Hematopoietic multipotent progenitor cell treated with erythropoietin and hydrocortisone succinate and interleukin-3 and kit ligand, for 4 days (in vitro differentiated cells): ENCODE results near the gene FBN2.
"Not testable (repeated sequence)": the region's sequence is repeated elsewhere in the genome, so short reads cannot be mapped to it uniquely, and the experiment has no call there.

Experiments used
- DNase-seq: peaks from one replicate; pipeline ENCODE4 v3.0.0-alpha.2; 2015

The FBN2 gene

DNA sequence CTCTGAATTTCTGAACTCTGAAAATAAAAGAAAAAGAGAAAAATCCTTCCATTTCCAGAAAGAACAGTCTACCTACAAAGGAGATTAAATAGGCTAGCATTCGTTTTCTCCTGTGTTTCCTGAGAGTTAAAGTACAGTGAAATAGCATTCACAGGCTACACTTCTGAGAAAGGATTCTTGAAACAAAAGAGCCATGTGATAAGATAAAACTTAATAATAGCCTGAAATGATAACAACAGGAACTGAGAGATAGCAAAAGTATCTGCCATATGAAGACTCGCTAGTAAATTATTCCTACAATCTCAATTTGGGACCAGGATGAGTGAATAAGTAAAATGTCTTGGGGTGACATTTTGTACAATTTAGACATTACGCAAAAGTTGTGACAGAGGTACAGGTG lies 62.4 kb downstream of the FBN2 start:
- no peak for DNase-seq

DNA sequence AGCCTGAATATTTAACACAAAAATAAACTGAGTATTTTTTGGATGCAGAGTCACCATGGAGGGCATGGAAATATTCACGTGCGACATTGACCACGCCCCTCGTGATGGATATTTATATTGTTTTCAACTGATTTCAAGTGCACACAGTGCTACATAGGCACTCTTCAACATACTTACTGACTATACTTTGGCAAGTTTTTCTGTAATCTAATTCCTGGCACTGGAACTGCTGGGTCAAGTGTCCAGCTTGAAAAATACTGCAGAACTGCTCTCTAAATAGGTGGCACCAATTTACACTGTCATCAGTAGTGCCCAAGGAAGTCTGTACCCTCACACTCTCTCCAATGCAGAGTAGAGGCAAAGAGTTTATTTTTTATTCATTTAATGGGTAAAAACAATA lies 65.1 kb downstream of the FBN2 start:
- DNase-seq = no peak

DNA sequence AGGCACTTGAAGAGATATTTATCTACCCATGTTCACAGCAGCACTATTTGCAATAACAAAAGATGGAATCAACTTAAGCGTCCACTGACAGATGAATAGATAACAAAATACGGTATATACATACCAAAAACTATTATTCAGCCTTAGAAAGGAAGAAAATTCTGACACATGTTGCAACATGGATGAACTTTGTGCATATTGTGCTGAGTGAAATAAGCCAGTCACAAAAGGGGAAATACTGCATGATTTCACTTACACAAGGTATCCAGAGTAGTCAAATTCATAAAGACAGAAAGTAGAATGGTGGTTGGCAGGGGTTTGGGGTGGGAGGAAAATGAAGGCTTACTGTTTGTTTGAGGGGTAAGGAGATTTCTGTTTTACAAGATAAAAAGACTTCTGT lies 66.0 kb downstream of the FBN2 start:
- DNase-seq = no peak

DNA sequence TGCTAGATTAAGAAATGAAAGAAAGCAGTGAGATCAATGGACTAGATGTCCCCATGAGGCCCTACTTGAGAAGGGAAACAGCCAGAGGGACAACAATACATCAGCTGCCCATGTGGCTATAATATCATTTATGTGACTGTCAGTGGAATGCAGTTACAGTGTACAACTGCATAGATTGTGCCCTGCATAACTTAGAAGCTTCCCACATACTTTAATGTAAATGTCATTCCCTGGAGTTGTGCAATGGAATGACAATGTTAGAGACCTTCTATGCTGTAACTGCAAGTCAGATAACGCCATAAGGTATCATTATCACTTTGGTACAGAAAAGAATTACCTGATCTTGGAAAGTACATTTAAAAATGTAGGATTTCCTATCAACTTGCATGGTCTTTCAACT lies 67.4 kb downstream of the FBN2 start:
- no peak for DNase-seq

DNA sequence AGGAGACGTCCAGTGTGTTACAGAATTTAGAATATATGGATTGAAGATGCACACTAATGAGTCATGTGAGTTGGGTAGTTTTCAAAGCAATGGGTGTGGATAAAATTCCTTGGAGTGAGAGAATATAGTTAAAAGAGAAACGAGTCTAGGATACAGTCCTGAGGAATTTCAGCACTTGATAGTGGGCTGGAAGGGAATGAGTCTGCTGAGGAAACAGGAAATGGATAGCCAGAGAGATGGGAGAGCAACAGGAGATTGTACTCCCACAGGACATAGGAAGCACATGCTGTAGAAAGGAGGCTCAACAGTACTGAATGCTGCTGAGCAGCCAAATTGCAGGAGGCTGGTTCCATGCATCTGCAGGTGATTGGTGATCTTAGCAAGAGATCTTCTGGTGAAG lies 68.1 kb downstream of the FBN2 start:
- no peak for DNase-seq

DNA sequence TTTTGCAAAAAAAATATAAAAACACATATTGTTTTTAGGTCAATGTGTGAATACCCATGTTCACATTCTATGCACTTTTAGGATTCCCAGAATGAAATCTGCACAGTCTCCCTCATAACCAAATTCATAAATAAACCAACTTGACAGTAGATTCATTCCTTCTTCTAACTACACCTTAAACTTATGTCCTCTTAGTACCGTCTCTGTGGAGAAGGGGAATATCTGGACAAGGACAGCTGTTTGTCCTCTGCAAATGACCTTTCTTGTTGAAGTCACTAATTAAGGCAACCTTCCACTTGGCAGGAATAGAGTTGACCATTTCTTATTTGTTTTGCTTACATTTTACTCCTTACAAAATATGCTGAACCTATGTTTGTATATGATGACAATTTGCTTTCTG lies 71.1 kb downstream of the FBN2 start:
- no peak for DNase-seq

DNA sequence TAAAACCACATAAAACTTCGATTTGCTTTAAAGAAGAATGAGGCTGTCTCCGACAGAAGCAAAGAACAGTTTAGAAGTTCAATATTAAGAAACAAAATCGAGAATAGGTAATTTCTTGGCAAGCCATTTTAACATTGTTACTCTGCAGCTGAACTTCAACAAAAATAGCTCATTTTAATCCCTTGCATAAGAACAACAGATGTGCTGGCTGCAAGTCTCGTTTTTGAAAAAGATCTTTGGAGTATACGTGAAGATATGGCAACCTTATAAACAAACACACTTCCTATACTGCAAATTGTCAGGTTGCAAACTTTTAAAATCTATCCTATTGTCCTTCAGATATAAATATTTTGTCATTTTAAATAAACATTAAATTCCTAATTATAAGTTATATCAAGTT lies 71.5 kb downstream of the FBN2 start:
- DNase-seq = no peak

DNA sequence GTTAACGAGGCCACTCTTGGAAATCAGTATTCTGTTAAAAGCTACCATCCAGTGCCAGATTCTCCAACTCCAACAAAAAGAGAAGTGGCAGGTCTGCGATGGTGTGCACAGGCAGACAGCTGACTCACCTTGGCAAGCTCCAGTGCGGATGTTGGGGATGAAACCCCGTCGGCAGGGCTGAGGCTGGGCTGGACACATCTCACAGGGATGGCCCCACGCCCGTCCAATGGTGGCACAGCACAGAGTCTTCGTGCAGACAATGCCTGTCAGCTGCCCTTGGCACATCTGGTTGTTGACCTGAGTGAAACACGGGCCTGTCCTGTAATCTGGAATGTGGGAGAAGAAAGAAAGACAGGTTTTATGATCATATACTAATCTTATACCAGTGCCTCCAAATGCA lies 73.4 kb downstream of the FBN2 start:
- no peak for DNase-seq

DNA sequence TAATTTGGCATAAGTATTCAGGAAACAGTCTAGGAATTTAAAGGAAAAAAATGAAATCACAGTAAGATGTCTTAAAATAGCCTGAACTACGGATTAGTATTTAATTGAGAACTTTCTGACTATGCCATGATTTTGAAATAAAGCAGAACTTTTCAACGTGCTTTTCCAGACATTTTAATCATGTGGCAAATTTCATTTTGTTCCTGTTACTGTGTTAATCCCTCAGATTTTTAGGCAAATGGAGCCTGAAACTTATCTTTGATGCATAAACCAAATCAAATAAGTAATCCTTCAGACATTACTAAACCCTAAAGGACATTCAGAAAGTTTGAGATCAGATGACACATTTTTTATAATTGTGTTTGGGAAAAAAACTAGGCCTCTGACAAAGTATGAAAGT lies 75.7 kb downstream of the FBN2 start:
- no peak for DNase-seq

DNA sequence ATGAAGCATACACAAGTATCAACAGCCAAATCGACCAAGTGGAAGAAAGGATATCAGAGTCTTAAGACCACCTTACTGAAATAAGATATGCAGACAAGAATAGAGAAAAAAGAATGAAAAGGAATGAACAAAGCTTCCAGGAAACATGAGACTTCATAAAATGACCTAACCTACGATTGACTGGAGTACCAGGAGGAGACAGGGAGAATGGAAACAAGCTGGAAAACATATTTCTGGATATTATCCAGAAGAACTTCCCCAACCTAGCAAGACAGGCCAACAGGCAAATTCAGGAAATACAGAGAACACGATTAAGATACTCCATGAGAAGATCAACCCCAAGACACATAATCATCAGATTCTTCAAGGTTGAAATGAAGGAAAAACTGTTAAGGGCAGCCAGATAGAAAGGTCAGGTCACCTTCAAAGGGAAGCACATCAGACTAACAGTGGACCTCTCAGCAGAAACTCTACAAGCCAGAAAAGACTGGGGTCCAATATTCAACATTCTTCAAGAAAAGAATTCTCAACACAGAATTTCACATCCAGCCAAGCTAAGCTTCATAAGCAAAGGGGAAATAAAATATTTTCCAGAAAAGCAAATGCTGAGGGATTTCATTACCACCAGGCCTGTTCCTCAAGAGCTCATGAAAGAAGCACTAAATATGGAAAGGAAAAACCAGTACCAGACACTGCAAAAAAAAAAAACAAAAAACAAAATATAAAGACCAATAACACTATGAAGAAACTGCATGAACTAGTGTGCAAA lies 80.7 kb downstream of the FBN2 start:
- not testable (repeated sequence) for DNase-seq

DNA sequence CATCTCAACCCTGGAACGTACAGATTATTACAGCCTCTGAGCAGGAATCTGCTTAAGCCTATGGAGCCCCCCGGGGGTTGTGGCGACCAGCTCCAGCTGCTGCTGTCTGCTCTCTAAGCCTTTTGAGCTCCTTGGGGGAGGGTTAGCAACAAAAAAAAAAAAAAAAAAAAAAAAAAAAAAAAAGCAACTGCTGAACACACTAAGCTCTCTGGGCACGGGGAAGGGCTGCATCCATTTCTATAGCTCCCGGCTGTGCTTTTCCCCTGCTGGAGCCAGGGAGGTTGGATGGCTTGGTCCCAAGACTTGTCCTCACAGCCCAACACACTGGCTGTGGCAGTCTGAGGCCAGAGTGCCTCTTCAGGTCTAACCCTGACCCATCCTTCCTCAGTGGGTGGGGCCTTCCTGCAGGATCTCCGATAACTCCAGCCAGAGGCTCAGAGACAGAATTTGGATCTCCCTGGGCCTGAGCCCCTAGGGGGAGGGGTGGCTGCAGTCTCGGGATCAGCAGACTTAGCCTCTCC lies 82.1 kb downstream of the FBN2 start:
- DNase-seq = no peak

DNA sequence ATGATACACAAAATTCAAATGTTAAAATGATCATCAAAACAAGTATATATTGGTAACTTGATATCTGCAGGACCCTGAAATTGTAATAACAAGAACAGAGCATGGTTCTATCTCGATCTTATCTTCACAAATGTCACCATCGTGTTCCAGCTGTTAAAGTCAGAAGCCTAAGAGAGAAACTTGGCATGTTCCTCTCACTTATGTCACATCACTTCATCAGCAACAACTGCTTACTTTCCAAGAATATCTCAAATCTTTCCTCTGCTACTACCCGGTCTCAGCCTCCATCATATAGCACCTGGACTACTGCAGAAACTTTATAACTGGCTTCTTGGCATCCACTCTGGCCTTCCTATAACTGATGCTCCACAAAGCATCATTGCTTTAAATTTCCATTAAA lies 84.9 kb downstream of the FBN2 start:
- DNase-seq = no peak

DNA sequence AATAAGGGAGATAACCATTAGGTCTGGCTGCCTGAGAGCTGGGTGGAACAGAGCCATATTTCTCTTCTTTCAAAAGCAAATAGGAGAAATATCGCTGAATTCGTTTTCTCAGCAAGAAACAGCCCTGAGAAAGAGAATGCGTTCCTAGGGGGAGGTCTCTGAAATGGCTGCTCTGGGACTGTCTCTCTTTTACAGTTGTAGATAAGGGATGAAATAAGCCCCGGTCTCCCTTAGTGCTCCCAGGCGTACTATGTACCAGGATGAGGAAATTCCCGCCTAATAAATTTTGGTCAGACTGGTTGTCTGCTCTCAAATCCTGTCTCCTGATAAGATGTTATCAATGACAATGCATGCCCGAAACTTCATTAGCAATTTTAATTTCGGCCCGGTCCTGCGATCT lies 90.8 kb downstream of the FBN2 start:
- not testable (repeated sequence) for DNase-seq

DNA sequence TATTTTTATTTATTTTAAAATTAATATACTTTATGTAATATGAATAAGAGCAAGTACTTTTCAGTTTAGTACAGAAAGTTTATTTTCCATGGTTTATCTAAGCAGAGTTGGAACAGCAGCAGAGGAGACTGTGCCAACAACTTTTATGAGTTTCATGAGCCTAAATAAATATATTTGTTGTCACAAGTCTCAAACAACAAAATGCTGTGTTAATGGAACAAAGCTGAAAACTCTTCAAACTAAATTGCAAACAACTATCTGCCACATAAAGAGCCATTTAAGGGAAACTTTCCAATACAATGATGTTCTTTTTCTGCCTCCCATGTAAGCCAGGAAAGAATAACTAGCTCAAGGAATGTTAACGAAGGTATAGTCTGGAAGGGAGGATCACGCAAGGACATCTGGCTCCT lies 96.1 kb downstream of the FBN2 start:
- DNase-seq = no peak

DNA sequence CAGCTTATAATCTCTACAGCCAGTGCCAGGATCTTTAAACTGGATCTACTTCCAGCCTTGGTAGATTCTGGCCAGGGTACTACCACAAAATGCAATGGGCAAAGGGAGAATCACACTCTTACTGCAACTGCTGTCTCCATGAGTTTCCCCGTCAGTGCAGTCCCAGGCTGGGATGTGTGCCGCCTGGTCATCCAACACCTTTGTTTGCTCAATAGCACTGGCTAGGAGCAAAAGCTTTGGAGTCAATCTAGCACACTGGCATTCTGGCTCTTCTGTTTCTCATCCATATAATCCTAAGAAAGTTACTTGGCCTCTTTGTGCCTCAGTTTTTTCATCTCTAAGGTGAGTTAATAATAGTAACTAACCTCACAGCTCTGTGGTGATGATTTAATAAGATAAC lies 96.9 kb downstream of the FBN2 start:
- no peak for DNase-seq

DNA sequence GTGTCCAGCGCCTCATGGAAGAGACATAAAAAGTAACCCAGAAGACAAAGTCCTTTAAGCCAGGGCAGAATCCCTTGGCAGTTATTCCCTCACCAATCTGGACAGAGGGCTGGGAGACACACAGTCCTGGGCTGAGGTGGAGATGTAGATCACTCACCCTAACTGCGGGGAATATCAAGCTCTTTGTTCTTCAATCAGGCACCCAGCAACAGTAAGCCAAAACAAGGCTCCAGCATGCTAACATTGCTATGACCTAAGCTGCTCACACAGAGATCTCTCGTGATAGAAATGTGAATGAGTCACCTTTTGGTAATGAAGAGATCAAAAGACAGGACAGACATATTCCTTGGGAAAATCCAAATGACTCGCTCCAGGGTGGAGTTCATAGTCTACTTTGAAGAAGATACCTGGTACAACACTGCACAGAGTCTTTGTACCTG lies 101.3 kb downstream of the FBN2 start:
- no peak for DNase-seq

DNA sequence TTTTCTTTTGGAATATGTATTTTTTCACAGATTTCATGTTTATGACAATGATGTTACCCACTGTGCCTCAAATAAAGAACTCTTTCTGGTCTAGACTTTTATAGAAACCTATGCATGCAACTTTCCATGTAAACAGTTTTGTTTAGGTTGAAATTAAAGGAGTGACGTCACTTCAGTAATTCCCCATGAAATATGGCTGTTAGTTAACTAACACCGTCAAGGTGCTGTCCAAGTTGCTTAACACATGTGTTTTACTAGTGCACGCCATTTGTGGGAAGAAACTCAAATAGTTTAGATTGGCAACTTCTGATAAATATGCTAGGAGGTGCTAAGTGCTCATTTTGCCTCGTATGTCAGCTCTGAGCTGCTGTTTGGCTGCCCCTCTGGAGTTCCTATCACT lies 102.2 kb downstream of the FBN2 start:
- DNase-seq = no peak

DNA sequence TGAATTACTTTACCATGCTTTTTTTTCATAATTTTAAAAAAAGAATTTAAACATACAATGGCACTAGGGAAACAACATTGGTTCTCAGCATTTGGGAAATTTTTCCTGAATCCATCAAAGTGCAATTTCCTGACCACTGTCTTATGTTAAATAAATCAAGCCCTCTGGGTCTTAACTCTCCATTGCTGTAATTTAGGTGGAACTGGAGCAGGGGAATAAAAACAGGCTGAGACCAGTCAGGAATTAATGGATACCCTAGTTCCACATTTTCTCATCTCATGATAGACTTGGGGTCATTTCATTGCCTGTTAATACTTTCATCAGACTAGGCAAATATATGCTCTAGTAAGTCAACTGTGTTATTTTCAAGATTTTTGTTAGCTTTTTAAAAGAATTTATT lies 103.1 kb downstream of the FBN2 start:
- DNase-seq = no peak

DNA sequence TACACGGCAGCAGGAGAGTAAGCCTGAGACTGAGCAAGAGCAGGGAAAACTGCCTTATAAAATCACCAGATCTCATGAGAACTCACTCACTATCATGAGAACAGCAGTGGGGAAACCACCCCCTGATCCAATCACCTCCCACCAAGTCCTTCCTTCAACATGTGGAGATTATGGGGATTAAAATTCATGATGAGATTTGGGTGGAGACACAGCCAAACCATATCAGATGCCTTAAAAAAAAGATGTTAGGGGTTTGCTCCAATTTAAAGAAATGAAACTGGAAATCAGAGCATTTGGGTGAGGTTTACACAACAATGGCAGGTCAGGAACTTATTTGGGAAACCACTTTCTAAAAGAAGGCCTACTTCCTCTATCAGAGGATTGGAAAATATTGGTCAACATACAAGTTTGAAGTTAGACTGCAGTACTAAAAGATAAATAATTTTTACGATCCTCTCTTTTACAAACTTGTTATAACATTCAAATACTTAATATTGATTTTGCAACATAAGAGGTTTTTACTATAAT lies 105.1 kb downstream of the FBN2 start:
- no peak for DNase-seq

DNA sequence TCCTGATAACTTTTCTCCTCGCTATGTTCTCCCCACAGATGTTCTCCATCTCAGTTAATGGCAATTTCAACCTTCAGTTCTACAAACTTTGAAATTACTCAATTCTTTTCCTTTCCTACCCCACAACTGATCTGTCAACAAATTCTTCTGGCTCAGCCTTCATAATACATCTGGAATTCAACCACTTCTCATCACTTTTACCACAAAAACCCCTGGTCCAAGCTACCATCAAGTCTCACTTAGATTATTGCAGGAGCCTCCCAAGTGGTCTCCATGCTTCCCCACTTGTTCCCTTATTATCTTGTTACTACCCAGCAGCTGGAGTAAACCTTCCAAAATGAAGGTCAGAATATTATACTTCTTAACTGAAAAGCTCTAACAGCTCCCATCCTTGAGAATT lies 110.1 kb downstream of the FBN2 start:
- DNase-seq = no peak

DNA sequence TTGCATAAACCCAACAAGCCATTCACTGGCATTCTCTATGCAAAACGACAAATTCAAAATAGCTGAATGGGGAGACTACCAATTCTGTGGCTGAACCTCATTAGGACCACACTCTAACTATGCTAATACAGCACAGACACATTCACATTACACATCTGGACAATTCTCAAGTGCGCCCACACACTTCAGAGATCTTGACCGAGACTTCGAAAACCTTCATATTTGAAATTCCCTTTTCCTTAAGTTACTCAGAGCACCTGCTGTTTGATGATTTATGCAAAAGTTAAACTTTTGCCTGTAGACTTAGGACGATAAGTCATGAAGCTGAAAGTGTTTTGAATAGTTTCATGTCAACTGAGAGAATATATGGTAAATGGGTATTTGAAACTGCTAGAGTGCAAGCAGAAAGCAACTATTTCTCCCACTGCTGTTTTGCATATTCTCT lies 111.9 kb downstream of the FBN2 start:
- DNase-seq = no peak

DNA sequence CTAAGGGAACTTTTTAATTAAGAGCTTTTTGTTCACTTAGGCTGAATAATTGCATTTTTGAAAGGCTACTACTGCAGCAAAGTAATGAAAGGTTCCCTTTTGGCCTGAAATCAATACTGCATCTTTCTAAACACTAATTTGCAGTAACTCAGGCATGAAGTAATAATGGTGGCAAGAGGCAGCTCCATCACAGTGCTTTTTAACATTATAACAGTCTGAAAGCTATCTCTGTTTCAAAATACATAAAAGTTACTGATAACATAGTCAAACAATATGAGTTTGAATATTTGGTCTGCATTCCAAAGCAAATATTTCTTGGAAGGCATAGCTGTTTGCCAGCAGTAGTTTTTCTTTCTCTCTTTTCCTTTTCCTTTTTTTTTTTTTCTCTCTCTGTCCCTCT lies 113.4 kb downstream of the FBN2 start:
- no peak for DNase-seq

DNA sequence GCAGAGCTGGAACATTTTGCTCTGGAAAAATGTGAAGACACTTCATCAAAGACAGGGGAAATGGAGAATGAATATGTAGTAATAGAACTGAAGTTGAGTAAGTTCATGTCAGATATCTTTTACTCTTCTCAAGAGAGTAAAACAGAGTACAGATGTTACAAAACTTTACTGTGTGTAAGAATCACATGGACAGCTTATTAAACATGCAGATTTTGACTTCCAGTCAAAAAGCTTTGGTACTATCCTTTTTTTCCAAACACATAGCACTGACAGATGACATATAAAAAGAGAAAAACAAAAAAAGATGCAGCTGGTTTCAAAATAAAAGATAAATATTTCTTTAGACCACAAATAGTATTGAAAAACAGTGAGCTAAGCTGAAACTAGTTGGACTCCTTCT lies 115.4 kb downstream of the FBN2 start:
- no peak for DNase-seq

DNA sequence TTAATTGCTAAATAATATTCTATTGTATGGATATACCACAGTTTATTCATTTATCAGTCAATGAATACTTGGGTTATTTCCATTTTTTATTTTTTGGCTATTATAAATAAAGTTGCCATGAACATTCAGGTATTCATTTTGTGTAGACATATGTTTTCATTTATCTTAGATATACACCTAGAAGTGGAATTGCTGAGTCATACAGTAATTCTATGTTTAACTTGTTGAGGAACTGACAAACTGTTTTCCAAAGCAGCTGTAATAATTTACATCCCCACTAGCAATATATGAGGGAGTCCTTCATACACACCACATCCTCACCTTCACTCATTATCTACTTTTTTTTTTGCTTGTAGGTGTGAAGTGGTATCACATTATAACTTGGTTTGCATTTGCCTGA lies 123.6 kb downstream of the FBN2 start:
- no peak for DNase-seq

DNA sequence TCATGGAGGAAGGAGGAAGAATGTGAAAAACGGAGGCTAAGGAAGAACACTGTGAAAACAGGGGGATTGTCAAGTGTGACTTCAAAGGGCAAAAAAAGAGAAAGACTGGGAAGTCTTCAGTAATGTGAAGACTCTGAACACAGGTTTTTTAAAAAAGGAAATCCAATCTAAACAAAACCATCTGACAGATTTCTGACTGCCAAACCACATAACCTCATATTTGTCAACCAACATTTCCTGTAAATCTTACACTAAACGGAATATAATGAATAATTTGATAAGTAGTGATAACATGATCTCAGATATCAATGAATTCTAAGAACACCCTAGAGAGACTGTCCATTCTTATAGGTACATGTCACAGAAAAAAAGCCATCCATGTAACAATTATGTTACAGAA lies 124.7 kb downstream of the FBN2 start:
- DNase-seq = no peak
